Caco-2 (cell line): ENCODE results near the gene MET. TPM values are rescaled to one million over a fixed set of nuclear protein-coding genes. Genes with fewer than 3 reads are reported as not detected.

ENCODE experiments used
- BruUV-seq: library from RNA; stranded (reverse); fragments of 400-500 nt; replicated peaks from 2 replicates; lab custom pipeline; 2021; lab: Mats Ljungman, UMichigan
- CTCF ChIA-PET: fragments of 300-600 bp; sonication (Branson Sonifier 250); formaldehyde crosslinking; loops from one replicate; lab custom pipeline; 2022; ENCODE audit warnings: antibody characterized with exemption; lab: Charles Lee
- POLR2A ChIA-PET: fragments of 300-600 bp; sonication (Branson Sonifier 250); formaldehyde crosslinking; loops from one replicate; lab custom pipeline; 2022; ENCODE audit warnings: antibody characterized with exemption; lab: Charles Lee
- DNase-seq, 2 experiments: peaks; one replicate each; pipeline versions ENCODE4 v3.0.0 to v3.0.0-alpha.2; 2020 to 2022
- H3K27me3 ChIP-seq: replicated peaks from 2 replicates; pipeline ENCODE4 v1.6.0; 2011; ENCODE audit warnings: low read length; ENCODE audit not compliant: control insufficient read depth, insufficient read depth
- H3K36me3 ChIP-seq: 2 replicates; pipeline ENCODE4 v1.5.1; 2011; ENCODE audit warnings: low read length; ENCODE audit not compliant: control insufficient read depth, insufficient read depth
- H3K4me1 ChIP-seq: fragments of 250-450 bp; sonication (Bioruptor Pico); 2 replicates; pipeline ENCODE4 v1.5.1; 2020; ENCODE audit warnings: mild to moderate bottlenecking
- H3K4me3 ChIP-seq: 2 replicates; pipeline ENCODE4 v1.5.1; 2011; ENCODE audit warnings: low read depth, mild to moderate bottlenecking, control low read depth, low read length
- H3K9me3 ChIP-seq: fragments of 250-450 bp; sonication (Bioruptor Pico); 2 replicates; pipeline ENCODE4 v1.5.1; 2020; ENCODE audit warnings: mild to moderate bottlenecking, moderate library complexity
- H3K27ac Mint-ChIP-seq: one replicate; pipeline ENCODE4 v1.8.0; 2022; ENCODE audit warnings: mixed read lengths; ENCODE audit not compliant: unreplicated experiment
- H3K27me3 Mint-ChIP-seq: one replicate; pipeline ENCODE4 v1.8.0; 2022; ENCODE audit warnings: mixed read lengths; ENCODE audit not compliant: insufficient read depth, unreplicated experiment
- H3K36me3 Mint-ChIP-seq: one replicate; pipeline ENCODE4 v1.8.0; 2022; ENCODE audit warnings: mild to moderate bottlenecking, mixed read lengths; ENCODE audit not compliant: insufficient read depth, unreplicated experiment
- H3K4me1 Mint-ChIP-seq: one replicate; pipeline ENCODE4 v1.8.0; 2022; ENCODE audit warnings: low read depth, mixed read lengths; ENCODE audit not compliant: unreplicated experiment
- H3K4me3 Mint-ChIP-seq: one replicate; pipeline ENCODE4 v1.8.0; 2022; ENCODE audit warnings: mild to moderate bottlenecking, moderate library complexity, mixed read lengths; ENCODE audit not compliant: unreplicated experiment
- H3K9me3 Mint-ChIP-seq: one replicate; pipeline ENCODE4 v1.8.0; 2022; ENCODE audit warnings: mixed read lengths; ENCODE audit not compliant: unreplicated experiment
- CTCF ChIP-seq, 2 experiments: fragments of 200-600 bp in 1 of 2; IDR thresholded peaks; 1 replicate in 1 of 2; 2 replicates in 1 of 2; pipeline versions ENCODE4 v1.5.1 to v1.8.0; 2011 to 2022; ENCODE audit warnings: antibody characterized with exemption in 1 of 2, control low read depth in 1 of 2, inconsistent platforms in 1 of 2, low read depth in 1 of 2, low read length in 1 of 2, mild to moderate bottlenecking in 1 of 2, moderate library complexity in 1 of 2; ENCODE audit not compliant: insufficient read depth in 1 of 2, severe bottlenecking in 1 of 2, unreplicated experiment in 1 of 2
- intact Hi-C: fragments of 100-400 bp; cut with micrococcal nuclease; formaldehyde crosslinking; loops from one replicate; pipeline ENCODE4 v1.10.0; 2022; ENCODE audit not compliant: unreplicated experiment
- total RNA-seq: library from RNA; stranded (reverse); gene quantifications from 2 replicates; pipeline ENCODE4 v1.2.3, GENCODE V29; 2022

Gene MET
- total RNA-seq, 1 experiment from 2014 or later: 82.9 TPM

GRCh38 chr7:116661865-116662264, 10.1 kb upstream of the MET start:
- no TSS peak for BruUV-seq
- no peaks in the 10 kb centered on the region for H3K27me3 ChIP-seq
- POLR2A ChIA-PET: no interaction called here
- Mint-ChIP-seq H3K4me1 (no peaks in the 10 kb centered on the region), H3K9me3 (no peaks in the 10 kb centered on the region), H3K4me3 (no peak overlapping the region), H3K27ac (no peak overlapping the region), H3K36me3 (no peaks in the 10 kb centered on the region), H3K27me3 (no peaks in the 10 kb centered on the region)
- intact Hi-C loops: no loop called here
- H3K36me3 ChIP-seq: no peaks in the 10 kb centered on the region
- peaks cover under 1% of the 10 kb centered on the region; the same call in 1 of the 2 replicates for H3K4me1 ChIP-seq
- TF ChIP-seq CTCF (IDR thresholded peaks at IDR 0.05; ENCODE audit: insufficient read depth in 1 of 2, low read depth in 1 of 2, low read length in 1 of 2, severe bottlenecking in 1 of 2, unreplicated experiment in 1 of 2): no peak
- H3K4me3 ChIP-seq: no peak overlapping the region
- no peak for DNase-seq
- CTCF ChIA-PET: no interaction called here
- no peaks in the 10 kb centered on the region for H3K9me3 ChIP-seq

GRCh38 chr7:116663744-116664143, 8.3 kb upstream of the MET start:
- POLR2A ChIA-PET: interaction anchor here (0.6 kb wide), 1 partner anchor 897 kb away, joined by 3 read pairs; no protein-coding TSS in a partner anchor
- BruUV-seq: no TSS peak
- H3K9me3 Mint-ChIP-seq: no peaks in the 10 kb centered on the region
- DNase-seq: no peak
- no peak overlapping the region for H3K4me3 ChIP-seq
- no peak for TF ChIP-seq CTCF (IDR thresholded peaks at IDR 0.05; ENCODE audit: insufficient read depth in 1 of 2, low read depth in 1 of 2, low read length in 1 of 2, severe bottlenecking in 1 of 2, unreplicated experiment in 1 of 2)
- H3K36me3 ChIP-seq: no peaks in the 10 kb centered on the region
- H3K36me3 Mint-ChIP-seq: no peaks in the 10 kb centered on the region
- H3K27me3 Mint-ChIP-seq: no peaks in the 10 kb centered on the region
- H3K4me3 Mint-ChIP-seq: no peak overlapping the region
- H3K4me1 Mint-ChIP-seq: no peaks in the 10 kb centered on the region
- H3K27me3 ChIP-seq: no peaks in the 10 kb centered on the region
- CTCF ChIA-PET: interaction anchor here (0.6 kb wide), 2 partner anchors 8 to 962 kb away, joined by 5 to 6 read pairs; partner anchors contain the start of gene MET
- H3K27ac Mint-ChIP-seq: no peak overlapping the region
- intact Hi-C loops: no loop called here
- no peaks in the 10 kb centered on the region for H3K4me1 ChIP-seq
- no peaks in the 10 kb centered on the region for H3K9me3 ChIP-seq

GRCh38 chr7:116665332-116665996, 6.5 kb upstream of the MET start:
- Mint-ChIP-seq H3K27ac (no peak overlapping the region), H3K4me1 (no peaks in the 10 kb centered on the region), H3K9me3 (no peaks in the 10 kb centered on the region), H3K36me3 (no peaks in the 10 kb centered on the region), H3K4me3 (no peak overlapping the region), H3K27me3 (no peaks in the 10 kb centered on the region)
- no peaks in the 10 kb centered on the region for H3K9me3 ChIP-seq
- no peak for DNase-seq
- ChIA-PET CTCF (no interaction called here), POLR2A (no interaction called here)
- no peak overlapping the region for H3K4me3 ChIP-seq
- H3K27me3 ChIP-seq: no peaks in the 10 kb centered on the region
- intact Hi-C loops: no loop called here
- TF ChIP-seq CTCF (IDR thresholded peaks at IDR 0.05; ENCODE audit: insufficient read depth in 1 of 2, low read depth in 1 of 2, low read length in 1 of 2, severe bottlenecking in 1 of 2, unreplicated experiment in 1 of 2): no peak
- no peaks in the 10 kb centered on the region for H3K36me3 ChIP-seq
- no peaks in the 10 kb centered on the region for H3K4me1 ChIP-seq
- no TSS peak for BruUV-seq
